Activated naive CD4-positive, alpha-beta T cell (primary cell): ENCODE results near the gene ANKRD13A.
A peak's percentile ranks its signal among the peaks of the same experiment; 100 is the strongest.
"Not testable (repeated sequence)": the region's sequence is repeated elsewhere in the genome, so short reads cannot be mapped to it uniquely, and the experiment has no call there.

Experiments used
- DNase-seq, 4 experiments: peaks; one replicate each; lab custom pipeline; 2025; lab: John Stamatoyannopoulos, UW

ANKRD13A gene

GRCh38 chr12:110079477-110080400, 80.5 kb downstream of the ANKRD13A start:
- DNase-seq, result peak; percentile 12 to 53 (median 36)

- no peak for DNase-seq
These were observed 81.2 kb downstream of the ANKRD13A start for GRCh38 chr12:110080410-110080809.

GRCh38 chr12:110084314-110085015, 85.2 kb downstream of the ANKRD13A start:
- no peak for DNase-seq

GRCh38 chr12:110088216-110088615, 89.0 kb downstream of the ANKRD13A start:
- not testable (repeated sequence) for DNase-seq

GRCh38 chr12:110088936-110089335, 89.7 kb downstream of the ANKRD13A start:
- no peak for DNase-seq
